Prostate gland (tissue), 2 donors: ENCODE data around the gene RETREG2.

Source experiments
- POLR2A ChIP-seq: fragments of 450-650 bp; IDR thresholded peaks from one replicate; pipeline ENCODE4 v1.6.1; 2016; ENCODE audit warnings: antibody characterized with exemption, mild to moderate bottlenecking
- POLR2AphosphoS5 ChIP-seq: sonication (generic); formaldehyde crosslinking; IDR thresholded peaks from one replicate; pipeline ENCODE4 v1.6.1; 2017; ENCODE audit warnings: antibody characterized with exemption
- TF ChIP-seq, protein P1 (sequence below), 4 experiments: fragments of 200-600 bp in 2 of 4; fragments of 450-650 bp in 2 of 4; sonication (generic) in 2 of 4; IDR thresholded peaks; 1 replicate in 3 of 4; 2 replicates in 1 of 4; pipeline ENCODE4 v1.5.1; 2016 to 2019; ENCODE audit warnings: antibody characterized with exemption in 4 of 4, mild to moderate bottlenecking in 2 of 4, moderate library complexity in 2 of 4

DNA sequence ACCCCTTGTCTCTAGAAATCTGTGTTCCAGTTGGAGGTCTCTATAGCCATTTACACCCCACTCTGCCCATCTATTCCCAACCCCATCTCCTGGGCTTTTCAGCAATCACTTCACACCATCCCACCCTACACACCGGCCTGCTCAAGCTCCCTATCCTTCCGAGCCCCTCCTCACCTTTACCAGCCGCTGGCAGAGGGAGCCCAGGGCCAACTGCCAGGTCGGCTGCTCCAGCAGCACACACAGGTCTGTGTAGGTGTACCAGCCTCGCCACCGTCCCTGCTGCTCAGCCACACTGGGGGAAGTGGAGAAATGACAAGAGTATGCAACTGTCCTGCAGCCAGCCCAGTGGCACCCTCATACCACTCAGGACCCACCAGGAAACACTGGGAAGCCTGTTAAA lies 4.9 kb upstream of the RETREG2 start:
- TF ChIP-seq POLR2AphosphoS5 (no peak), POLR2A (no peak)
- TF ChIP-seq, protein P1, sequence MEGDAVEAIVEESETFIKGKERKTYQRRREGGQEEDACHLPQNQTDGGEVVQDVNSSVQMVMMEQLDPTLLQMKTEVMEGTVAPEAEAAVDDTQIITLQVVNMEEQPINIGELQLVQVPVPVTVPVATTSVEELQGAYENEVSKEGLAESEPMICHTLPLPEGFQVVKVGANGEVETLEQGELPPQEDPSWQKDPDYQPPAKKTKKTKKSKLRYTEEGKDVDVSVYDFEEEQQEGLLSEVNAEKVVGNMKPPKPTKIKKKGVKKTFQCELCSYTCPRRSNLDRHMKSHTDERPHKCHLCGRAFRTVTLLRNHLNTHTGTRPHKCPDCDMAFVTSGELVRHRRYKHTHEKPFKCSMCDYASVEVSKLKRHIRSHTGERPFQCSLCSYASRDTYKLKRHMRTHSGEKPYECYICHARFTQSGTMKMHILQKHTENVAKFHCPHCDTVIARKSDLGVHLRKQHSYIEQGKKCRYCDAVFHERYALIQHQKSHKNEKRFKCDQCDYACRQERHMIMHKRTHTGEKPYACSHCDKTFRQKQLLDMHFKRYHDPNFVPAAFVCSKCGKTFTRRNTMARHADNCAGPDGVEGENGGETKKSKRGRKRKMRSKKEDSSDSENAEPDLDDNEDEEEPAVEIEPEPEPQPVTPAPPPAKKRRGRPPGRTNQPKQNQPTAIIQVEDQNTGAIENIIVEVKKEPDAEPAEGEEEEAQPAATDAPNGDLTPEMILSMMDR (IDR thresholded peaks at IDR 0.05): no peak
